Subcutaneous adipose tissue (tissue), 4 donors: ENCODE measurements around the gene REEP3. TPM values are rescaled to one million over a fixed set of nuclear protein-coding genes. Genes with fewer than 3 reads are reported as not detected.

ENCODE experiments used
- total RNA-seq, 4 donors: library from RNA; depleted of rRNA; stranded (reverse); fragments of >200 nt; gene quantifications; one replicate each; pipeline ENCODE4 v1.1.0, GENCODE V29; 2016
- TF ChIP-seq, protein P1 (sequence below): fragments of 450-650 bp; IDR thresholded peaks from one replicate; pipeline ENCODE4 v1.5.1; 2016; ENCODE audit warnings: low read depth, mild to moderate bottlenecking, control low read depth, antibody characterized with exemption, moderate library complexity

Gene REEP3
- total RNA-seq, 4 donors from 2014 or later = 55.9 to 116 (median 61.4) TPM

DNA sequence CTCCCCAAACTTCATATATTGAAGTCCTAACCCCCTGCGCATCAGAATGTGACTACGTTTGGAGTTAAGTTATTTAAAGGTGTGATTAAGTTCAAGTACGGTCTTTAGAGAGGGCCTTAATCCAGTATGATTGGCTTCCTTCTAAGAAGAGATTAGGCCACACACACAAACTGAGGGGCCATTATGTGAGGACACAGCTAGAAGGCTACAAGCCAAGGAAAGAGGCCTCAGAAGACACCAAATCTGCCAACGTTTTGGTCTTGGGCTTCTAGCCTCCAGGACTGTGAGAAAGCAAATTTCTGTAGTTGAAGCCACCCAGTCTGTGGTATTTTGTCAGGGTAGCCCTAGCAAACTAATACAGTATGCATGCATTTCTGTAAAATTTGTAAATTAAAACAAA lies 41.7 kb downstream of the REEP3 start:
- TF ChIP-seq, protein P1, sequence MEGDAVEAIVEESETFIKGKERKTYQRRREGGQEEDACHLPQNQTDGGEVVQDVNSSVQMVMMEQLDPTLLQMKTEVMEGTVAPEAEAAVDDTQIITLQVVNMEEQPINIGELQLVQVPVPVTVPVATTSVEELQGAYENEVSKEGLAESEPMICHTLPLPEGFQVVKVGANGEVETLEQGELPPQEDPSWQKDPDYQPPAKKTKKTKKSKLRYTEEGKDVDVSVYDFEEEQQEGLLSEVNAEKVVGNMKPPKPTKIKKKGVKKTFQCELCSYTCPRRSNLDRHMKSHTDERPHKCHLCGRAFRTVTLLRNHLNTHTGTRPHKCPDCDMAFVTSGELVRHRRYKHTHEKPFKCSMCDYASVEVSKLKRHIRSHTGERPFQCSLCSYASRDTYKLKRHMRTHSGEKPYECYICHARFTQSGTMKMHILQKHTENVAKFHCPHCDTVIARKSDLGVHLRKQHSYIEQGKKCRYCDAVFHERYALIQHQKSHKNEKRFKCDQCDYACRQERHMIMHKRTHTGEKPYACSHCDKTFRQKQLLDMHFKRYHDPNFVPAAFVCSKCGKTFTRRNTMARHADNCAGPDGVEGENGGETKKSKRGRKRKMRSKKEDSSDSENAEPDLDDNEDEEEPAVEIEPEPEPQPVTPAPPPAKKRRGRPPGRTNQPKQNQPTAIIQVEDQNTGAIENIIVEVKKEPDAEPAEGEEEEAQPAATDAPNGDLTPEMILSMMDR = no peak

DNA sequence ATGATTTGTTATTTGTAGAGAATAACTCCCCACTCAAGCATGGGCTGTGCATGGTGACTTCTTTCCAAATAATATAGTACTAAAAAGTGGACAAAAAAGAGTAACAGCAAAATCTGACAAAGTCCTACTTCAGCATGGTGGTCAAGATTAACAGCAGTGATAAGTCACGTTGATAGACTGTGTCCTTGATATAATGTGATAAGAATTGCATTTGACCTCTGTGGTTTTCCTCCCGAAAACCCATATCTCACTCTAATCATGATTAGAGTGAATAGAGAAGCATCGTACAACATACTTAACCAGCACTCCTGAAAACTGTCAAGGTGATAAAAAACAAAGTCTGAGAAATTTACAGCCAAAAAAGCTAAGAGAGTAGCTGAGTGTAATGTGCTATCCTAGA lies 42.4 kb downstream of the REEP3 start:
- TF ChIP-seq, protein P1 = no peak

DNA sequence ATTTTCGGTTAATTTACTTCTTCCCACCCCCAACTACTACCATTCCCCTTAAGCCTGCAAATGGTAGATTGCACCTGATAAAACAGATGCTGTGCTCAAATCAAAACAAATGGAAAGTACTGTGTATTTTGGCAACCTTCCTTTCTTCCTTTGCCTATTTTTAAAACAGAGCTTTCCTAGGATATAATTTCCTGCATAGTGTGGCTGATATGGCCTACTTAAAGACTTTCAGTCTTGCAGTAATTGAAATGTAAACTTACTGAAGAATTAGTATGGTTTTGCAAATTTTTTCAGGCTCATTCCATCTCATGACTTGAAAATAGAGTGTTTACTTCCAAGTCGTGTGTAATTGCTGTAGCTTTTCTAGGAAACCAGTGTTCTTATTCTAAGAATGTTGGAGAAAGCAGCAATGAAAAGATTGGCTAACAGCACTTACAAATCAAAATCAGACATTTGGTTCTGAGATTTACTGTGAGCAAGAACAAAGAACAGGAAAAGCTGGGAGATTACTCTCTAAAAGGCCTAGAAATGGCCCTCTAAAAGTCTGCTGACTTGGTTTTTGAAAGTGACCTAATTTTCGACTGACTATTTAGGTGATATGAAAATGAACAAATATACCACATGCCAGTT lies 52.0 kb downstream of the REEP3 start:
- TF ChIP-seq, protein P1 = no peak

DNA sequence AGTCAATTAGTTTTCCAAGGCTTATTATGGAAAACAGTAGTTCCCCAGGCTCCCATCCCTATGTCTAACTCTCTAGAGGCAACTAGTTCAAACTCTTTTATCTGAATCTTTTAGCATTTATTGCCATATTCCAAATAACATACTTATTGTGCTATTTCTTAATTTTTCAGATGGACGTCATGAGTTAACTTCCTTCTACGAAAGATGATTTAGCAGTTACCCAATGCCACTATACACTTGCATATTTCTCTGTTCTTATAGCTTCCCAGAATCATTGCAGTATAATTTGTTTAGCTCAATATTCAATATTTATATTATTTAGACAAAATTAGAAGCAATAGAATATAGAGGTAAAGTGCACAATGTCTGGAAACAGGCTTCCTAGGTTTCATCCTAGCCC lies 52.8 kb downstream of the REEP3 start:
- TF ChIP-seq, protein P1 = no peak

DNA sequence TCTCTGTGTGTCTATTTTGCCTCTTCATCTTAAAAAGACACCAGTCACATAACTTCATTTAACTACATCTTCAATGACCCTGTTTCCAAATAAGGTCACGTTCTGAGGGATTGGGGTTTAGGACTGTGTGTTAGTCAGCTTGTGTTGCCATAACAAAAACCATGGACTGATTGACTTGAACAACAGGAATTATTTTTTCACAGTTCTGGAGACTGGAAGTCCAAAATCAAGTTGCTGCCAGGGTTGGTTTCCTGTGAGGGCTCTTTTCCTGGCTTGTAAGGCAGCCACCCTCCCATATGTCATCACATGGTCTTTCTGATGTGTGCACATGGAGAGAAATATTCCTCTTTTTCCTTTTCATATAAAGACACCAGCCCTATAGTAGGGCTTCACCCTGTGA lies 55.3 kb downstream of the REEP3 start:
- TF ChIP-seq, protein P1 = no peak

DNA sequence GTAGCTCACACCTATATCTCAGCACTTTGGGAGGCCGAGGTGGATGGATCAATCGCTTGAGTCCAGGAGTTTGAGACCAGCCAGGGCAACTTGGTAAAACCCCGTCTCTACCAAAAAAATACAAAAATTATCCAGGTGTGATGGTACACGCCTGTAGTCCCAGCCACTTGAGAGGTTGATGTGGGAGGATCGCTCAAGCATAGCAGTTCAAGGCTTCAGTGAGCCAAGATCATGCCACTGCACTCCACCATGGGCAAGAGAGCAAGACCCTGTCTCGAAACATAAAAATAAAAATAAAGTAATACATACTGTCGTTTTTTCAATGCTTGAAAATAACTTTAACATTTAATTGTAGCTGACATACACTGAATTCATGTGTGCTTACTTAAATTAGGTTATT lies 57.3 kb downstream of the REEP3 start:
- TF ChIP-seq, protein P1 = no peak

DNA sequence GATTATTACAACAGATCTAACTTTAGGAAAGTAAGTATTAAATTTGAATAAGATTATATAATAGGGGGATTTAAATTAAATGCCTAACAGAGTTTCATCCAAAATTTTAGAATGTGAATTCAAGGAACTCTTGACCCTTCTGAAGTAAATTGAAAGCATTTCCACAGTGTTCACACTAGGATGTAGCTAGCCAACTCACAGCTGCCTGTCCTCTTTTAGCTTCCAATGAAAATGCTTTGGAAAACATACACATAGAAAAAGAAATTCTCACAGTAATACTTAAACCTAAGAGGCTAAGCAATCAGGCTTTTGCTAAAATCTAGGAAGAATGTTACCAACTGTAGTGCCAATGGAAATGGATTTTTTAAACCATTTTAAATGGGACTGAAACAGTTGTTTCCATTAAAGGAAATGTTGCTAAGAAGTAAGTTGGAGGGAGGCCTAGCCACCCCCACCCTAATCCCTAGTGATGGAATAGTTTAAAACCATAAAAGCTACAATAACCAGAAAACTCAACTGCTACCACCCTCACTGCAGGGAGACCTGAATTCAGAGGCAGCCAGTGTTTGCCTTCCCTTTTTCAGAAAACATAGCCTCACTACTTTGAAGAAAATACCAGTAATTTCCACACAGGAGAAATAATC lies 58.3 kb downstream of the REEP3 start:
- TF ChIP-seq, protein P1 = no peak
